ENCODE measurements around the gene TYMP.

GRCh38 chr22:50546326-50547262 lies 16.8 kb upstream of the TYMP start:
- TF ChIP-seq CTCF (conservative IDR thresholded peaks at IDR 0.05 in 1 of 2, IDR thresholded peaks at IDR 0.05 in 1 of 2; ENCODE audit: low read depth in 1 of 2, low read length in 2 of 2): no peak
- TF ChIP-seq EZH2 (IDR thresholded peaks at IDR 0.05; ENCODE audit: low read length, missing control alignments): peak; percentile 63

Measured in fibroblast of lung (primary cell).